ENCODE data around the gene GAS2.

The GAS2 gene

GRCh38 chr11:22703040-22703439, 36.6 kb downstream of the GAS2 start (continued):
- TF ChIP-seq TSHZ1 (tag by site-specific recombination; IDR thresholded peaks at IDR 0.05; ENCODE audit: borderline replicate concordance), result peak; percentile 45; the same call in 1 of the 2 replicates
- peak; percentile 36; the same call in 1 of the 2 replicates for TF ChIP-seq WT1 (tag by site-specific recombination; IDR thresholded peaks at IDR 0.05)
- TF ChIP-seq ZNF26 (tag by site-specific recombination; IDR thresholded peaks at IDR 0.05), result no peak
- peak; percentile 81 for TF ChIP-seq SP7 (tag by site-specific recombination; IDR thresholded peaks at IDR 0.05)

- CTCF ChIA-PET, result interaction anchor here (1.7 kb wide), 1 partner anchor 83 kb away, joined by 6 read pairs; no protein-coding TSS in a partner anchor
- Histone ChIP-seq H3K36me3 (ENCODE audit: control insufficient read depth in 2 of 2, insufficient read depth in 1 of 2, low read length in 2 of 2) (no peaks in the 10 kb centered on the region), H3K9me3 (ENCODE audit: control insufficient read depth, insufficient read depth, low read depth, low read length) (no peaks in the 10 kb centered on the region), H3K4me3 (ENCODE audit: low read depth, low read length) (no peak overlapping the region), H3K27ac (ENCODE audit: extremely low read depth, low read depth, low read length) (no peak overlapping the region), H3K4me1 (ENCODE audit: control insufficient read depth, insufficient read depth, low read length) (no peaks in the 10 kb centered on the region)
- POLR2A ChIA-PET, result interaction anchor here (1.0 kb wide), 1 partner anchor 79 kb away, joined by 3 read pairs; no protein-coding TSS in a partner anchor
- TF ChIP-seq INSM2 (tag by site-specific recombination; IDR thresholded peaks at IDR 0.05) (peak; percentile 62; the same call in 1 of the 2 replicates), ZNF18 (tag by site-specific recombination; IDR thresholded peaks at IDR 0.05) (no peak), ZNF776 (tag by site-specific recombination; IDR thresholded peaks at IDR 0.05; ENCODE audit: borderline replicate concordance) (no peak), ZNF416 (tag by site-specific recombination; IDR thresholded peaks at IDR 0.05) (no peak), ZNF488 (tag by site-specific recombination; IDR thresholded peaks at IDR 0.05) (no peak), ZNF366 (tag by site-specific recombination; conservative IDR thresholded peaks at IDR 0.05) (0 out of 2 replicates have a peak, but pooled peaks have one; percentile 29), PRDM4 (tag by site-specific recombination; IDR thresholded peaks at IDR 0.05) (no peak), MEIS1 (CRISPR knock-in tag; IDR thresholded peaks at IDR 0.05; ENCODE audit: borderline replicate concordance) (no peak), ELK4 (IDR thresholded peaks at IDR 0.05; ENCODE audit: borderline replicate concordance, low read depth, low read length) (no peak), ZNF658 (tag by site-specific recombination; IDR thresholded peaks at IDR 0.05) (no peak), SP3 (tag by site-specific recombination; IDR thresholded peaks at IDR 0.05) (no peak), ZSCAN23 (tag by site-specific recombination; IDR thresholded peaks at IDR 0.05) (0 out of 2 replicates have a peak, but pooled peaks have one; percentile 24), ZNF704 (tag by site-specific recombination; IDR thresholded peaks at IDR 0.05) (no peak), MZF1 (tag by site-specific recombination; IDR thresholded peaks at IDR 0.05; ENCODE audit: borderline replicate concordance) (no peak), GLIS2 (tag by site-specific recombination; IDR thresholded peaks at IDR 0.05) (no peak), SCRT1 (tag by site-specific recombination; IDR thresholded peaks at IDR 0.05; ENCODE audit: borderline replicate concordance) (no peak), ZSCAN30 (tag by site-specific recombination; IDR thresholded peaks at IDR 0.05) (no peak), HOXA7 (CRISPR knock-in tag; IDR thresholded peaks at IDR 0.05; ENCODE audit: borderline replicate concordance) (no peak)
Measured at GRCh38 chr11:22703591-22703990, 37.2 kb downstream of the GAS2 start.
